ENCODE results near the gene PRKN. TPM values are rescaled to one million over a fixed set of nuclear protein-coding genes. Genes with fewer than 3 reads are reported as not detected.

PRKN gene
- total and polyA plus RNA-seq, 4 experiments from 2014 or later = 0.50 to 5.3 (median 2.9) TPM

- H3K4me3 Mint-ChIP-seq = no peak overlapping the region
- no peaks in the 10 kb centered on the region for H3K4me1 Mint-ChIP-seq
- no peaks in the 10 kb centered on the region for H3K4me1 ChIP-seq (ENCODE audit: insufficient read depth, low read length)
- H3K27me3 ChIP-seq (ENCODE audit: insufficient read depth, low read length) = no peaks in the 10 kb centered on the region
- ChIA-PET POLR2A (ENCODE audit: partially characterized antibody) (no interaction called here), CTCF (ENCODE audit: partially characterized antibody) (no interaction called here)
- no peaks in the 10 kb centered on the region for H3K9me3 ChIP-seq (ENCODE audit: control insufficient read depth in 1 of 2, low read length in 2 of 2)
- H3K4me3 ChIP-seq (ENCODE audit: low read length in 2 of 2) = no peak overlapping the region
- no peaks in the 10 kb centered on the region for H3K36me3 ChIP-seq (ENCODE audit: insufficient read depth, low read length)
- no peak for DNase-seq
- peaks cover 0 to 7% of the 10 kb centered on the region in 2 donors for H3K36me3 Mint-ChIP-seq
- no peak overlapping the region for H3K27ac Mint-ChIP-seq
- no peak overlapping the region for H3K27ac ChIP-seq (ENCODE audit: low read depth, low read length)
- peaks cover 0 to 4% (median 0%) of the 10 kb centered on the region in 8 donors for H3K9me3 Mint-ChIP-seq
- intact Hi-C loops (cut with micrococcal nuclease) = no loop called here
- H3K27me3 Mint-ChIP-seq = no peaks in the 10 kb centered on the region
These were observed 14.9 kb downstream of the PRKN start for GRCh38 chr6:162712694-162713093.

- Mint-ChIP-seq H3K36me3 (peaks cover 0 to 3% of the 10 kb centered on the region in 2 donors), H3K4me1 (no peaks in the 10 kb centered on the region), H3K9me3 (no peaks in the 10 kb centered on the region), H3K27ac (no peak overlapping the region), H3K27me3 (no peaks in the 10 kb centered on the region), H3K4me3 (no peak overlapping the region)
- Histone ChIP-seq H3K27ac (ENCODE audit: low read depth, low read length) (no peak overlapping the region), H3K4me1 (ENCODE audit: insufficient read depth, low read length) (no peaks in the 10 kb centered on the region), H3K36me3 (ENCODE audit: insufficient read depth, low read length) (no peaks in the 10 kb centered on the region), H3K27me3 (ENCODE audit: insufficient read depth, low read length) (no peaks in the 10 kb centered on the region), H3K9me3 (ENCODE audit: control insufficient read depth in 1 of 2, low read length in 2 of 2) (no peaks in the 10 kb centered on the region), H3K4me3 (ENCODE audit: low read length in 2 of 2) (no peak overlapping the region)
- CTCF ChIA-PET (ENCODE audit: partially characterized antibody) = no interaction called here
- POLR2A ChIA-PET (ENCODE audit: partially characterized antibody) = no interaction called here
- no peak for DNase-seq
- intact Hi-C loops (cut with micrococcal nuclease) = no loop called here
These were observed 16.2 kb downstream of the PRKN start for GRCh38 chr6:162711376-162711775.

GRCh38 chr6:162710936-162711335 is 16.6 kb downstream of the PRKN start:
- peaks cover 0 to 3% of the 10 kb centered on the region in 2 donors for H3K36me3 Mint-ChIP-seq
- Histone ChIP-seq H3K4me1 (ENCODE audit: insufficient read depth, low read length) (no peaks in the 10 kb centered on the region), H3K27me3 (ENCODE audit: insufficient read depth, low read length) (no peaks in the 10 kb centered on the region), H3K27ac (ENCODE audit: low read depth, low read length) (no peak overlapping the region), H3K9me3 (ENCODE audit: control insufficient read depth in 1 of 2, low read length in 2 of 2) (no peaks in the 10 kb centered on the region), H3K36me3 (ENCODE audit: insufficient read depth, low read length) (no peaks in the 10 kb centered on the region), H3K4me3 (ENCODE audit: low read length in 2 of 2) (no peak overlapping the region)
- no peak overlapping the region for H3K27ac Mint-ChIP-seq
- POLR2A ChIA-PET (ENCODE audit: partially characterized antibody) = no interaction called here
- H3K9me3 Mint-ChIP-seq = no peaks in the 10 kb centered on the region
- no peaks in the 10 kb centered on the region for H3K4me1 Mint-ChIP-seq
- DNase-seq = no peak
- H3K27me3 Mint-ChIP-seq = no peaks in the 10 kb centered on the region
- intact Hi-C loops (cut with micrococcal nuclease) = no loop called here
- CTCF ChIA-PET (ENCODE audit: partially characterized antibody) = no interaction called here
- no peak overlapping the region for H3K4me3 Mint-ChIP-seq

GRCh38 chr6:162710419-162710818 is 17.1 kb downstream of the PRKN start:
- no peaks in the 10 kb centered on the region for H3K27me3 Mint-ChIP-seq
- Histone ChIP-seq H3K9me3 (ENCODE audit: control insufficient read depth in 1 of 2, low read length in 2 of 2) (no peaks in the 10 kb centered on the region), H3K4me1 (ENCODE audit: insufficient read depth, low read length) (no peaks in the 10 kb centered on the region), H3K27me3 (ENCODE audit: insufficient read depth, low read length) (no peaks in the 10 kb centered on the region), H3K4me3 (ENCODE audit: low read length in 2 of 2) (no peak overlapping the region), H3K27ac (ENCODE audit: low read depth, low read length) (no peak overlapping the region), H3K36me3 (ENCODE audit: insufficient read depth, low read length) (no peaks in the 10 kb centered on the region)
- ChIA-PET POLR2A (ENCODE audit: partially characterized antibody) (no interaction called here), CTCF (ENCODE audit: partially characterized antibody) (no interaction called here)
- no peak overlapping the region for H3K4me3 Mint-ChIP-seq
- no peaks in the 10 kb centered on the region for H3K4me1 Mint-ChIP-seq
- no peaks in the 10 kb centered on the region for H3K9me3 Mint-ChIP-seq
- H3K36me3 Mint-ChIP-seq = peaks cover 0 to 3% of the 10 kb centered on the region in 2 donors
- intact Hi-C loops (cut with micrococcal nuclease) = no loop called here
- no peak overlapping the region for H3K27ac Mint-ChIP-seq
- DNase-seq = no peak

GRCh38 chr6:162709431-162709830 is 18.1 kb downstream of the PRKN start:
- peak overlapping the region in 1 of 8 donors; percentile 45 for H3K4me3 Mint-ChIP-seq
- Histone ChIP-seq H3K27ac (ENCODE audit: low read depth, low read length) (no peak overlapping the region), H3K4me3 (ENCODE audit: low read length in 2 of 2) (no peak overlapping the region), H3K36me3 (ENCODE audit: insufficient read depth, low read length) (no peaks in the 10 kb centered on the region), H3K4me1 (ENCODE audit: insufficient read depth, low read length) (no peaks in the 10 kb centered on the region), H3K27me3 (ENCODE audit: insufficient read depth, low read length) (no peaks in the 10 kb centered on the region), H3K9me3 (ENCODE audit: control insufficient read depth in 1 of 2, low read length in 2 of 2) (no peaks in the 10 kb centered on the region)
- H3K9me3 Mint-ChIP-seq = no peaks in the 10 kb centered on the region
- H3K36me3 Mint-ChIP-seq = no peaks in the 10 kb centered on the region
- no peak for DNase-seq
- H3K27ac Mint-ChIP-seq = no peak overlapping the region
- H3K4me1 Mint-ChIP-seq = no peaks in the 10 kb centered on the region
- peaks cover 0 to 1% of the 10 kb centered on the region in 2 donors for H3K27me3 Mint-ChIP-seq
- intact Hi-C loops (cut with micrococcal nuclease) = no loop called here
- CTCF ChIA-PET (ENCODE audit: partially characterized antibody) = no interaction called here
- POLR2A ChIA-PET (ENCODE audit: partially characterized antibody) = no interaction called here

GRCh38 chr6:162708971-162709370 is 18.6 kb downstream of the PRKN start:
- no peaks in the 10 kb centered on the region for H3K27me3 ChIP-seq (ENCODE audit: insufficient read depth, low read length)
- peaks cover 0 to 1% of the 10 kb centered on the region in 2 donors for H3K27me3 Mint-ChIP-seq
- no peak overlapping the region for H3K27ac Mint-ChIP-seq
- peak overlapping the region in 1 of 8 donors; percentile 45 for H3K4me3 Mint-ChIP-seq
- H3K36me3 ChIP-seq (ENCODE audit: insufficient read depth, low read length) = no peaks in the 10 kb centered on the region
- no peaks in the 10 kb centered on the region for H3K4me1 ChIP-seq (ENCODE audit: insufficient read depth, low read length)
- no peaks in the 10 kb centered on the region for H3K9me3 Mint-ChIP-seq
- no peak for DNase-seq
- CTCF ChIA-PET (ENCODE audit: partially characterized antibody) = no interaction called here
- no peaks in the 10 kb centered on the region for H3K4me1 Mint-ChIP-seq
- intact Hi-C loops (cut with micrococcal nuclease) = no loop called here
- POLR2A ChIA-PET (ENCODE audit: partially characterized antibody) = no interaction called here
- H3K9me3 ChIP-seq (ENCODE audit: control insufficient read depth in 1 of 2, low read length in 2 of 2) = no peaks in the 10 kb centered on the region
- H3K27ac ChIP-seq (ENCODE audit: low read depth, low read length) = no peak overlapping the region
- no peaks in the 10 kb centered on the region for H3K36me3 Mint-ChIP-seq
- no peak overlapping the region for H3K4me3 ChIP-seq (ENCODE audit: low read length in 2 of 2)

- no peaks in the 10 kb centered on the region for H3K36me3 ChIP-seq (ENCODE audit: insufficient read depth, low read length)
- Mint-ChIP-seq H3K27me3 (peaks cover 0 to 1% of the 10 kb centered on the region in 2 donors), H3K36me3 (no peaks in the 10 kb centered on the region), H3K4me1 (no peaks in the 10 kb centered on the region), H3K9me3 (no peaks in the 10 kb centered on the region), H3K4me3 (no peak overlapping the region), H3K27ac (no peak overlapping the region)
- intact Hi-C loops (cut with micrococcal nuclease) = no loop called here
- CTCF ChIA-PET (ENCODE audit: partially characterized antibody) = interaction anchor here (1.5 kb wide), 1 partner anchor 9 kb away, joined by 4 read pairs; no protein-coding TSS in a partner anchor
- no peak overlapping the region for H3K27ac ChIP-seq (ENCODE audit: low read depth, low read length)
- POLR2A ChIA-PET (ENCODE audit: partially characterized antibody) = no interaction called here
- H3K4me1 ChIP-seq (ENCODE audit: insufficient read depth, low read length) = no peaks in the 10 kb centered on the region
- no peak for DNase-seq
- H3K4me3 ChIP-seq (ENCODE audit: low read length in 2 of 2) = no peak overlapping the region
- no peaks in the 10 kb centered on the region for H3K27me3 ChIP-seq (ENCODE audit: insufficient read depth, low read length)
- no peaks in the 10 kb centered on the region for H3K9me3 ChIP-seq (ENCODE audit: control insufficient read depth in 1 of 2, low read length in 2 of 2)
These were observed 21.3 kb downstream of the PRKN start for GRCh38 chr6:162706232-162706631.

GRCh38 chr6:162705736-162706135 is 21.8 kb downstream of the PRKN start:
- Mint-ChIP-seq H3K9me3 (no peaks in the 10 kb centered on the region), H3K4me3 (no peak overlapping the region), H3K27ac (no peak overlapping the region), H3K36me3 (no peaks in the 10 kb centered on the region), H3K4me1 (no peaks in the 10 kb centered on the region), H3K27me3 (peaks cover 0 to 1% of the 10 kb centered on the region in 2 donors)
- no peak overlapping the region for H3K4me3 ChIP-seq (ENCODE audit: low read length in 2 of 2)
- no peaks in the 10 kb centered on the region for H3K4me1 ChIP-seq (ENCODE audit: insufficient read depth, low read length)
- no peaks in the 10 kb centered on the region for H3K36me3 ChIP-seq (ENCODE audit: insufficient read depth, low read length)
- DNase-seq = no peak
- CTCF ChIA-PET (ENCODE audit: partially characterized antibody) = interaction anchor here (1.5 kb wide), 1 partner anchor 9 kb away, joined by 4 read pairs; no protein-coding TSS in a partner anchor
- no peaks in the 10 kb centered on the region for H3K27me3 ChIP-seq (ENCODE audit: insufficient read depth, low read length)
- POLR2A ChIA-PET (ENCODE audit: partially characterized antibody) = no interaction called here
- H3K9me3 ChIP-seq (ENCODE audit: control insufficient read depth in 1 of 2, low read length in 2 of 2) = no peaks in the 10 kb centered on the region
- H3K27ac ChIP-seq (ENCODE audit: low read depth, low read length) = no peak overlapping the region
- intact Hi-C loops (cut with micrococcal nuclease) = no loop called here
